ENCODE measurements around the gene MTG1. TPM values are rescaled to one million over a fixed set of nuclear protein-coding genes. Genes with fewer than 3 reads are reported as not detected.

Gene MTG1
- total RNA-seq, 1 experiment from 2014 or later, result 26.4 TPM

- DNase-seq, result no peak
- Histone ChIP-seq H3K36me3 (no peaks in the 10 kb centered on the region), H3K9me3 (replicated peaks) (no peaks in the 10 kb centered on the region), H3K4me1 (no peaks in the 10 kb centered on the region), H3K4me3 (no peak overlapping the region), H3K27ac (no peak overlapping the region), H3K27me3 (no peaks in the 10 kb centered on the region)
Measured at GRCh38 chr10:133355991-133356390, 38.0 kb upstream of the MTG1 start.

- H3K27me3 ChIP-seq, result no peaks in the 10 kb centered on the region
- H3K4me1 ChIP-seq, result no peaks in the 10 kb centered on the region
- H3K9me3 ChIP-seq (replicated peaks), result no peaks in the 10 kb centered on the region
- H3K27ac ChIP-seq, result no peak overlapping the region
- no peak for DNase-seq
- H3K4me3 ChIP-seq, result no peak overlapping the region
- no peaks in the 10 kb centered on the region for H3K36me3 ChIP-seq
Measured at GRCh38 chr10:133356549-133357284, 37.2 kb upstream of the MTG1 start.

- Histone ChIP-seq H3K4me3 (no peak within 1 kb of the TSS), H3K27me3 (no peaks in the 10 kb centered on the region), H3K9me3 (replicated peaks) (no peaks in the 10 kb centered on the region), H3K27ac (no peak within 1 kb of the TSS), H3K36me3 (no peaks in the 10 kb centered on the region), H3K4me1 (no peaks in the 10 kb centered on the region)
- DNase-seq, result no peak
Measured at GRCh38 chr10:133357285-133358161, 36.4 kb upstream of the MTG1 start, which contains the start of gene FUOM. FUOM (minus strand) TSS chr10:133358019; CDS start chr10:133358007, 12 bp downstream.

- H3K36me3 ChIP-seq, result no peaks in the 10 kb centered on the region
- H3K4me1 ChIP-seq, result no peaks in the 10 kb centered on the region
- no peak overlapping the region for H3K4me3 ChIP-seq
- no peak overlapping the region for H3K27ac ChIP-seq
- no peaks in the 10 kb centered on the region for H3K27me3 ChIP-seq
- H3K9me3 ChIP-seq (replicated peaks), result no peaks in the 10 kb centered on the region
- no peak for DNase-seq
Measured at GRCh38 chr10:133358162-133358924, 35.6 kb upstream of the MTG1 start.

- H3K27ac ChIP-seq, result no peak overlapping the region
- H3K27me3 ChIP-seq, result no peaks in the 10 kb centered on the region
- no peak overlapping the region for H3K4me3 ChIP-seq
- no peaks in the 10 kb centered on the region for H3K36me3 ChIP-seq
- no peaks in the 10 kb centered on the region for H3K4me1 ChIP-seq
- H3K9me3 ChIP-seq (replicated peaks), result no peaks in the 10 kb centered on the region
- no peak for DNase-seq
Measured at GRCh38 chr10:133358925-133359310, 35.0 kb upstream of the MTG1 start.

GRCh38 chr10:133359554-133359971 is 34.4 kb upstream of the MTG1 start:
- H3K4me1 ChIP-seq, result no peaks in the 10 kb centered on the region
- no peaks in the 10 kb centered on the region for H3K27me3 ChIP-seq
- H3K36me3 ChIP-seq, result no peaks in the 10 kb centered on the region
- no peak overlapping the region for H3K4me3 ChIP-seq
- DNase-seq, result no peak
- H3K9me3 ChIP-seq (replicated peaks), result no peaks in the 10 kb centered on the region
- H3K27ac ChIP-seq, result no peak overlapping the region

- H3K9me3 ChIP-seq (replicated peaks), result no peaks in the 10 kb centered on the region
- H3K27ac ChIP-seq, result no peak overlapping the region
- H3K4me1 ChIP-seq, result no peaks in the 10 kb centered on the region
- no peak for DNase-seq
- H3K4me3 ChIP-seq, result no peak overlapping the region
- no peaks in the 10 kb centered on the region for H3K36me3 ChIP-seq
- no peaks in the 10 kb centered on the region for H3K27me3 ChIP-seq
Measured at GRCh38 chr10:133359972-133360610, 33.9 kb upstream of the MTG1 start.

GRCh38 chr10:133361227-133361626 is 32.7 kb upstream of the MTG1 start:
- Histone ChIP-seq H3K27ac (no peak overlapping the region), H3K4me3 (no peak overlapping the region), H3K27me3 (no peaks in the 10 kb centered on the region), H3K9me3 (replicated peaks) (no peaks in the 10 kb centered on the region), H3K36me3 (no peaks in the 10 kb centered on the region), H3K4me1 (no peaks in the 10 kb centered on the region)
- DNase-seq, result no peak

- H3K9me3 ChIP-seq (replicated peaks), result no peaks in the 10 kb centered on the region
- no peaks in the 10 kb centered on the region for H3K4me1 ChIP-seq
- no peak for DNase-seq
- H3K27ac ChIP-seq, result no peak overlapping the region
- H3K36me3 ChIP-seq, result no peaks in the 10 kb centered on the region
- no peaks in the 10 kb centered on the region for H3K27me3 ChIP-seq
- no peak overlapping the region for H3K4me3 ChIP-seq
Measured at GRCh38 chr10:133361773-133362441, 32.0 kb upstream of the MTG1 start.

GRCh38 chr10:133362846-133363245 is 31.1 kb upstream of the MTG1 start:
- no peak overlapping the region for H3K4me3 ChIP-seq
- H3K27ac ChIP-seq, result no peak overlapping the region
- no peaks in the 10 kb centered on the region for H3K4me1 ChIP-seq
- no peaks in the 10 kb centered on the region for H3K9me3 ChIP-seq (replicated peaks)
- H3K36me3 ChIP-seq, result no peaks in the 10 kb centered on the region
- DNase-seq, result no peak
- no peaks in the 10 kb centered on the region for H3K27me3 ChIP-seq

GRCh38 chr10:133364645-133365431 is 29.1 kb upstream of the MTG1 start:
- DNase-seq, result no peak
- Histone ChIP-seq H3K4me1 (no peaks in the 10 kb centered on the region), H3K36me3 (peaks cover 3% of the 10 kb centered on the region; the same call in 1 of the 2 replicates), H3K27me3 (no peaks in the 10 kb centered on the region), H3K27ac (no peak overlapping the region), H3K4me3 (no peak overlapping the region), H3K9me3 (replicated peaks) (no peaks in the 10 kb centered on the region)

- DNase-seq, result no peak
- Histone ChIP-seq H3K4me1 (no peaks in the 10 kb centered on the region), H3K27ac (no peak overlapping the region), H3K9me3 (replicated peaks) (no peaks in the 10 kb centered on the region), H3K27me3 (no peaks in the 10 kb centered on the region), H3K36me3 (peaks cover 3% of the 10 kb centered on the region; the same call in 1 of the 2 replicates), H3K4me3 (no peak overlapping the region)
Measured at GRCh38 chr10:133365461-133366129, 28.4 kb upstream of the MTG1 start.

GRCh38 chr10:133366130-133366478 is 27.9 kb upstream of the MTG1 start:
- no peaks in the 10 kb centered on the region for H3K9me3 ChIP-seq (replicated peaks)
- H3K4me3 ChIP-seq, result no peak overlapping the region
- no peaks in the 10 kb centered on the region for H3K27me3 ChIP-seq
- no peaks in the 10 kb centered on the region for H3K4me1 ChIP-seq
- no peak for DNase-seq
- peaks cover 3% of the 10 kb centered on the region; the same call in 1 of the 2 replicates for H3K36me3 ChIP-seq
- no peak overlapping the region for H3K27ac ChIP-seq

All from SJCRH30 (cell line).